GM19043 (cell line): ENCODE data around the gene NFIC.

Experiments used
- ATAC-seq: cut with Tn5 transposase; IDR thresholded peaks from one replicate; pipeline ENCODE4 v1.9.1; 2021; ENCODE audit warnings: low read depth; ENCODE audit not compliant: unreplicated experiment

The NFIC gene

DNA sequence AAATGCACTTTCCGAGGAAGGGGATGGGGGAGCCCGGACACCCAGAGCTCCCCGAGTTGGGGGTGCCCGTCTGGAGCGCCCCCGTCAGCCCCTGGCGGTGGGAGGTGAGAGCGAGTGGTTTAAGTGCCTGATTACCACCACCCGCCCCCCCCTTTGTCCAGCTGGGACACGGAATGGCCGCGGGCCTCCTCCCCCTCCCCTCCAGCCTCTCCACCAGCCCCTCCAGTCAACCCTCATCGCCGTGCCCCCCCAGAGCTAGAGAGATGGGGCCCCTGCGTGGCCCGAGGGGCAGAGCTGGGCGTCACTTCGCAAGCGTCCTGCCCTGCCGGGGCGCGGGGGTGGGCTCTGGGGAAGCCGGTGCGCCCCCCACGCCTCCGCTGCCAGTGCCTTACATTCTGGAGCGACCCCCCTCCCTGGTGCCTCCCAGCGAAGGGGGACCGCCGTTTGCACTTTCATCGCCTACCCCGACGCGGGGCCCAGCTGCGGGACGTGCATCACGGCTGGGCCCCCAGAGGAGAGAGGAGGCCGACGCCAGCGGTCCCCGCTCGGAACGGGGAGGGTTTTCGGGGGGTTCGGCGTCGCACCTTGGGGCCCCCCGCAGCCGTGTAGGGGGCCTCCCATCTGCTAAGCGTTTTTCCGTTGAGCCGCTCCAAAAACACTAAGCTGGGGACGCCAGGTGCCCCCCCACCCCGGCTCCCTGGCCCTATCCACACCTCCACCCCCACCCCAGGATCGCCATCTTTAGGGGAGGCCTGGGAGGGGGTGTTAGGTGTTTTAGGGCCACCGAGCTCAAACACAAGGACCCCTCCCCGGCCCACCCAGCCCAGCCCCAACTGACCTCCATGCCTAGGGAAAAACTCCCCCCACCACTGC lies 97.6 kb downstream of the NFIC start:
- no peak for ATAC-seq

DNA sequence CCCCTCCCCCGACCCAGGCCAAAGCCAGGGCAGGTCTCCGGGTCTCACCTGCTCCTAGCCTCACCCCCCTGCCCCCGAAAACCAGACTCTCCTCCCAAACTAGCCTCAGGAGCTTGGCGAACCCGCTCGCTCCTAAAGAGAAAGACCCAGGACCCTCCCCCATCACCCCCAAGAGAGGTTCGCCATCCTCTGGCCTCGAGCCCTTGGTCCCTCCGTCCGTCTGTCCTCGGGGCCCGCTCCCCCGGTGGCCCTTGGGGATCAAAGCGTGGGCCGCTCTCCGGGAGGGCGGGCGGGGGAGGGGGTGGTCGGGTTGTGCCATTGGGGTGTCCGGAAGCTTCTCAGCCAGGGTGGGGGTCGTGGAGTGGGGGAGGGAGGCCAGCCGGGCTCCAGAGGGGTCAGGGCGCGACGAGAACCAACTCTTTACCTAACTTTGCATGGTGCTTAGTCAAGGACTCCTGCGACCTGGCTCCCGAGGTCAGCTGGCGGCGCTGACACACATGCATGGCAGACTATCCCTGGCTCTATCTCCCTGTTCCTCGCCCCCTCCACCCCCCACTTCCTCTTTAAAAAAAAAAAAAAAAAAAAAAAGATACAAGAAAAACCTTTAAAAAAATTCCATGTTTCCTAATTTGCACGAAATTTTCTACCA lies 98.3 kb downstream of the NFIC start:
- ATAC-seq = no peak

DNA sequence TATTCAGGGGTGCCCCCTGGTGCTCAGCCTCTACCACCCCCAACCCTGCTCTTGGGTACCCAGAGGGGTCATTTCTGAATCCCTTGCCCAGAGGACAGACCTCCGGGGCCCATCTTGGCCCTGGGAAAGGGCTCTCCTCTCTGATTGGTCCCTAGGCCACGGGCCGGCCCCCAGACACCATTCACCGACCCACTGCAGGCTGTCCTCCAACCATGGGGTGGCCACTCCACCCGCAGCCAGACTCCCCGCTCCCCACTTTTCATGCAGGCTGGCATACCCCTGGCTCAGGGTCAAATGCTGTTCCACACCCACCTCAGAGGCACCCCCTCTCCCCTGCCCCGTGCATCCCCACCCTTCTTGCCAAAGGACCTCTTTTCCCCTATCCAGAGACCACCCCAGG lies 99.2 kb downstream of the NFIC start:
- ATAC-seq = no peak

DNA sequence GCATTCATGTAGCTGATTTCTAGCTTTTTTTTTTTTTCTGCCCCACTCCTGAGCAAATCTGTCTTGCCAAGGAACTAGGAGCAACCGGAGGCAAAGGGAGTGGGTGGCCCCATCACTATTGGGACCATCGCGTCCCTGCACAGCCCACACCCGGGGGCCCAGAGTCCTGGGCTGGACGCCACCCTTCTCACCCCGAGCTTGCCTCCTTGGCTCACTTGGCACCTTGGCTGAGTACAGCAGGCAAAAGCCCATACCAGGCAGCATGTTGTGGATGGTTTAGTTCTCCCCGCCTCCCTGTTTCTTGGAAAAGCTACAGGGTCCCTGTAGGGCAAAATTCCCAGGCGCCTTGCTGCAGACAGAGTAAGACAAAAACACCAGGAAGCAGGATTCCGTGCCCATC lies 100.3 kb downstream of the NFIC start:
- no peak for ATAC-seq

DNA sequence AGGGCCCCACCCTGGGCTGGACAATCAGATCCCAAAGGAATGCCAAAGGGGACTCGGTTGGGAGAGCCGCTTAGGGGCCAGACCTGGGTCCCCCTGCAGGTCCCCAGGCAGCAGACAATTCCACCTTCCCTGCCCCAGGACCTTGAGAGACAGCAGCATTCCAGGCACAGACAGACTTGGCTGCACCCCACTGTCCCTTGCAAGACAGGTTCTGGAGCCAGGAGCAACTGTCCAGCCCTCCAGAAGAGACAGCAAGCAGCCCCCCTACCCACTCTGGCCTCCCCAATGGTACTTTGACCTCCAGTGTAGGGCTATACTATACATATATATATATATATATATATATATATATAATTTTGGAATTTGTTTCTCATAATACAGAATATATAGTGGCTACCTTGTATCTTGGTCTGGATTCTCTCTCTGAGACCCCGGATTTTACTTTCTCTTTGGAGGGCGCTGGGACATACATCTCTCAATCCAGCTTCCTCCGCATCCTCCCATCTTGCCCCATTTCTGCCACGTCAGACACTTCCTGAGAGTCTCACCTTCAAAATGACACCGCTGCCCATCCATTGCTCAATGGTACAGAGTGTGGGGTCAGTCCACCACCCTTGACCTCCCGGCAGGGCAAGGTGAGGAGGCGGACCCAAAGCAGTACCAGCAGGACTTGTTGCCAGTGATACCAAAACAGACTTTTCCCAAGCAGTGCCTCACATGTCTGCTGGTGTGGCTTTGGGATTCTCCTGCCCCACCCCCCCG lies 101.2 kb downstream of the NFIC start:
- no peak for ATAC-seq

- ATAC-seq = no peak
These were observed 101.8 kb downstream of the NFIC start for GRCh38 chr19:3468211-3468610.

- ATAC-seq = no peak
These were observed 103.5 kb downstream of the NFIC start for GRCh38 chr19:3469638-3470499.

DNA sequence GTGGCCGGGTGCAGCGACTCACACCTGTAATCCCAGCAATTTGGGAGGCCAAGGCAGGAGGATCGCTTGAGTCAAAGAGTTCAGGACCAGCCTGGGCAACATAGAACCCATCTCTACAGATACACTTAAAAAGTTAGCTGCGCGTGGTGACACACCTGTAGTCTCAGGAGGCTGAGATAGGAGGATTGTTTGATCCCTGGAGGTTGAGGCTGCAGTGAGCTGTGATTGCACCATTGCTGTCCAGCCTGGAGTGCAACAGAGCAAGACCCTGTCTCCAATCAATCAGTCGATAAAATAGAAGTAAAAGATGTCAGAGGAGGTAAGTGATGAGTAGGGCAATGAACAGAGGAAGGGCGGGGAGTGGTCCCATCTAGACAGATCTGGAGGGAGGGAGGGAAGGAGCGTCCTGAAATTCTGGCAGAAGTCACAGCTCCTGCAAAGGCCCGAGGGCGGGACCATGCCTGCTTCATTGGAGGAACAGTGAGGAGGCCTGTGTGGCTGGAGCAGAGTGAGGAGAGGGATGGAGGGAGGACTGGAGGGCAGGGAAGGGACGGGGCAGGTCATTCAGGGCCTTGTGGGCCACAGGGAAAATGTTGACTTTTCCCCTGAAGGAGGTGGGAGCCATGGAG lies 104.2 kb downstream of the NFIC start:
- no peak for ATAC-seq

DNA sequence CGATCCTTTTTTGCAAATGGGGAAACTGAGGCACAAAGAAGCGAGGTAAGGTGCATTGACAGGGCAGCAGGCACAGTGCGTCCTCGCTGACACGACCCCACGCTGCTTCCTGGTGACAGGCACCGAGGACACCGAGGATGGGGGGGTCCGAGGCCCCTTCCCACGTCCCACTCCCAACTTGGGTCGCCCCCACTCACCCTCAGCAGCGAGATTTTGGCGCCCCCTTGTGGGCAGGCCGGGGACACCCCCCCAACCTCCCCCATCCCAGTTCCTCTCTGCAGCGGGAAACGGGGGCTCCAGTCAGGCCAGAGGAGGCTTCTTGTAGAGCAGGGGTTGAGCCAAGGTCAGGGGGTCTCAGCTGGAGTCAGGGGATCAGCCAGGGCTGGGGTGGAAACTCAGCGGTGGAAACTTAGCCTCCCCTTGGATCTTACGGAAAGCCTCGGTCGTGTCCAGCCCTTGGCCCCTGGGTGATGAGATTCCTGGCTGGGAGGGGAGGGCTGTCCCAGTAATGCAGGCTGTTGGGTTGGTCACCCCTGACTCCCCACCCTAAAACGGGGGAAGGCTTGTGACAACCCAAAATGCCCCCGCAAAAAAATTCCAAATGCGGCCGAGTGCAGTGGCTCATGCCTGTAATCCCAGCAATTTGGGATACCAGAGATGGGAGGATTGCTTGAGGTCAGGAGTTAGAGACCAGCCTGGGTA lies 105.7 kb downstream of the NFIC start:
- no peak for ATAC-seq

GRCh38 chr19:3474010-3474409 lies 107.6 kb downstream of the NFIC start:
- ATAC-seq = no peak

DNA sequence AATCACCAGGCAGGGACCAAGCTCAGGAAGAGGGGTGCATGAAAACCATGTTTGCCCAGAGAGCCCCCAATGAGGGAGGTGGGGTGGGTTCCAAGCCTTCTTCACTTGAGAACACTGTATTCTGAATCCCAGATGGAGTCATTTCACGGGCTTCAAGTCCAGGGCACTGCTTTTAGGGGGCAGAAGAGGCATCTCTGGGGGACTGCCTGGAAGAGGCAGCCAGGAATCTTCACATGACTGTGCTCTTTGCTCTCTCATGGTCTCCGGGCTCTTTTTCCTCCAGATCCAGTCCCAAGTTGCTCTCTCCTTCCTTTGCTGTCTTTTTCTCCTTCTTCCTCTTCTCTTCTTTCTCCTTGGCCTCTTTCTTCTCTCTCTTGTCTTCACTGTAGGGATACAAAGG lies 108.2 kb downstream of the NFIC start:
- ATAC-seq = no peak

DNA sequence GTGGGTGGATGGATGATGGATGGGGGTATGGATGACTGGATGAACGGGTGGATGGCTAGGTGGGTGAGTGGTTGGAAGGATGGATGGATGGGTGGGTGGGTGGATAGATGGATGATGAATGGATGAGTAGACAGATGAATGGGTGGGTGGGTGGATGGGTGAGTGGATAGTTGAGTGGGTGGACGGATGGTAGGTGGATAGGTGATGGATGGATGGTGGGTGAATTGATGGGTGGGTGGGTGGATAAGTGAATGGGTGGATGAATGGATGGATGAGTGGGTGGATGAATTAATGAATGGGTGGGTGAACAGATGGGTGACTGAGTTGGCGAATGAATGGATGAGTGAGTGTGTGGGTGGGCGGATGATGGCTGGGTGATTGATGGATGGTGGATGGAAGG lies 109.1 kb downstream of the NFIC start:
- ATAC-seq = no peak

DNA sequence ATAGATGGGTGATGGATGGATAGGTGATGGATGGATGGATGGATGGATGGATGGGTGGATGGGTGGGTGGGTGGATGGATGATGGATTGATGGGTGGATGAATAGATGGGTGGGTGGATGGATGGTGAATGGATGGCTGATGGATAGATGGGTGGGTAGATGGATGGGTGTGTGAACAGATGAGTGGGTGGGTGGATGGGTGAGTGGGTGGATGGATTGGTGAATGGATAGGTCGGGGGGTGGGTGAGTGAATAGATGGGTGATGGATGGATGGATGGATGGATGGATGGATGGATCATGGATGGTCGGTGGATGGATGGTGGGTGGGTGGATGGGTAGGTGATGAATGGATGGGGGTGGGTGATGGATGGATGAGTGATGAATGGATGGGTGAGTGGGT lies 110.4 kb downstream of the NFIC start:
- ATAC-seq = no peak

DNA sequence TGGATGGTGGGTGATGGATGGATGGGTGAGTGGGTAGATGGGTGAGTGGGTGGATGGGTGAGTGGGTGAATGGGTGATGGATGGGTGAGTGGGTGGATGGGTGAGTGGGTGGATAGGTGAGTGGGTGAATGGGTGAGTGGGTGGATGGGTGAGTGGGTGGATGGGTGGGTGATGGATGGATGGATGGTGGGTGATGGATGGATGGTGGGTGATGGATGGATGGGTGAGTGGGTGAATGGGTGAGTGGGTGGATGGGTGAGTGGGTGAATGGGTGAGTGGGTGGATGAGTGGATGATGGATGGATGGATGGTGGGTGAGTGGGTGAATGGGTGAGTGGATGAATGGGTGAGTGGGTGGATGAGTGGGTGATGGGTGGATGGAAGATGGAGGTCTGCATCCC lies 111.1 kb downstream of the NFIC start:
- no peak for ATAC-seq

DNA sequence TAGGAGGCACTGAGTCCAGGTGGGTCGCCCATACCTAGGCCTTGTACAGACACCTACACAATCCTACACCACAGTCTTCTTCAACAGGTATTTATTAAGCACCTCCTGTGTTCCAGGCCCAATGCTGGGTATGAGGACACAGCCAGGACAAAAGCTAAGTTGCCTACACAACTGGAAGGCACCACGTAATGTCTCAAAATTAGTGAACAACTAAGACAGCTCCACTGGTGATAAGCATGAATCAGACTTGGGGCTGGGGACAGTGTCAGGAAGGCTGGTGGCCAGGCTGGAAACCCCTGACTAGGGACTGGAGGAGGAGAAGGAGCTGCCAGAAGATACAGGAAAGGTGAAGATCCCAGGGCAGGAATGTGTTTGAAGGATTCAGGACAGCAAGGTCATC lies 111.6 kb downstream of the NFIC start:
- ATAC-seq = no peak

- no peak for ATAC-seq
These were observed 112.2 kb downstream of the NFIC start for GRCh38 chr19:3478409-3479176.

DNA sequence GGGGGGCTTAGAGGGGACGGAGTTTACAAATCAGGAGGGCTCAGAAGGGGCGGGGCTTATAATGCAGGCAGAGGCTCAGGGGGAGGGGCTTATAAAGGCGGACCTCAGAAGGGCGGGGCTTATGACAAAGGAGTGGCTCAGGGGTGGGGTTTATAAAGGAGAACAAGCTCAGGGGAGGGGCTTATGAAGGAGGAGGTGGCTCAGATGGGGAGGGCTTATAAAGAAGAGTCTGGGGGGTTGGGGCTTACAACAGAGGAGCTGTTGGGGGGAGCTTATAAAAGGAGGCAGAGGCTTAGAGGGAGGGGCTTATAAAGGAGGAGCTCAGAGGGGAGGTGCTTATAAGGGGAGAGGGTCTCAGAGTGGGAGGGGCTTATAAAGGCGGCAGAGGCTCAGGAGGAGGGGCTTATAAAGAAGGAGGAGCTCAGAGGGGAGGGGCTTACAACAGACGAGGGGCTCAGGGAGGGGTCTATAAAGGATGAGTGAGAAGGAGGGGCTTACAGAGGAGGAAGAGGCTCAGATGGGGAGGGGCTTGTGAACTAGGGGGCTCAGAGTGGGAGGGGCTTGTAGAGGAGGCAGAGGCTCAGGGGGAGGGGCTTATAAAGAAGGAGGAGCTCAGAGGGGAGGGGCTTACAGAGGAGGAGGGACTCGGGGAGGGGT lies 112.9 kb downstream of the NFIC start:
- no peak for ATAC-seq

DNA sequence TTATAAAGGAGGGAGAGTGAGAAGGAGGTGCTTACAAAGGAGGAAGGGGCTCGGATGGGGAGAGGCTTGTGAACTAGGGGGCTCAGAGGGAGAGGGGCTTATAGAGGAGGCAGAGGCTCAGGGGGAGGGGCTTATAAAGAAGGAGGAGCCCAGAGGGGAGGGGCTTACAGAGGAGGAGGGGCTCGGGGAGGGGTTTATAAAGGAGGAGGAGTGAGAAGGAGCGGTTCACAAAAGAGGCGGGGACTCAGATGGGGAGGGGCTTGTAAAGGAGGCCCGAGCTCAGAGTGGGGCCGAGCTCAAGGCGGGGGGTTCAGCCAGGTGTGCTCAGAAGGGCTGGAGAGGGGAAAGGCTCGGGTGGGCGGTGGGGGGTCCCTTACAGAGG lies 113.4 kb downstream of the NFIC start:
- ATAC-seq = no peak
